Esophagus squamous epithelium (tissue), 5 donors: Measurements from ENCODE around the gene RERE. TPM values are rescaled to one million over a fixed set of nuclear protein-coding genes. Genes with fewer than 3 reads are reported as not detected.
"Not testable (repeated sequence)": the region's sequence is repeated elsewhere in the genome, so short reads cannot be mapped to it uniquely, and the experiment has no call there.

Source experiments
- DNase-seq: peaks from one replicate; lab custom pipeline; 2025; lab: John Stamatoyannopoulos, UW
- H3K27ac ChIP-seq, 4 donors: fragments of 200-600 bp; sonication (generic); one replicate each; pipeline ENCODE4 v1.5.1; 2016 to 2019; ENCODE audit warnings: mild to moderate bottlenecking in 1 of 4
- H3K27me3 ChIP-seq, 4 donors: fragments of 200-600 bp; sonication (generic); 1 replicate in 3 of 4; 2 replicates in 1 of 4; pipeline versions ENCODE4 v1.5.1 to v1.6.0; 2017 to 2021; ENCODE audit warnings: antibody characterized with exemption in 1 of 4
- H3K36me3 ChIP-seq, 3 donors: fragments of 200-600 bp; sonication (generic); one replicate each; pipeline ENCODE4 v1.5.1; 2016 to 2019
- H3K4me1 ChIP-seq, 3 donors: fragments of 200-600 bp; sonication (generic); one replicate each; pipeline ENCODE4 v1.5.1; 2017 to 2019
- H3K4me3 ChIP-seq, 4 donors: fragments of 200-600 bp; sonication (generic); 1 replicate in 3 of 4; 2 replicates in 1 of 4; pipeline ENCODE4 v1.5.1; 2016 to 2019; ENCODE audit warnings: mild to moderate bottlenecking in 2 of 4, moderate library complexity in 1 of 4
- H3K9me3 ChIP-seq, 3 donors: fragments of 200-600 bp; sonication (generic); one replicate each; pipeline ENCODE4 v1.5.1; 2016 to 2019
- POLR2A ChIP-seq, 4 donors: fragments of 450-650 bp; IDR thresholded peaks; one replicate each; pipeline ENCODE4 v1.6.1; 2017; ENCODE audit warnings: antibody characterized with exemption in 4 of 4, mild to moderate bottlenecking in 4 of 4, moderate library complexity in 3 of 4
- WGBS, 2 donors: methylation state at CpG; one replicate each; pipeline ENCODE4 v1.1.5; 2018; 5-methylcytosine and 5-hydroxymethylcytosine counted together
- intact Hi-C: fragments of 100-400 bp; cut with DNase I; formaldehyde crosslinking; loops from one replicate; pipeline ENCODE4 v1.15.0; 2022
- total RNA-seq, 4 donors: library from RNA; depleted of rRNA; stranded (reverse); fragments of >200 nt; gene quantifications; one replicate each; pipeline ENCODE4 v1.1.0, GENCODE V29; 2016
- TF ChIP-seq, protein P1 (sequence below), 6 experiments: fragments of 450-650 bp in 4 of 6; fragments of 200-600 bp in 2 of 6; sonication (generic) in 2 of 6; IDR thresholded peaks; one replicate each; pipeline ENCODE4 v1.5.1; 2016 to 2019; ENCODE audit warnings: antibody characterized with exemption in 6 of 6, mild to moderate bottlenecking in 4 of 6, moderate library complexity in 4 of 6
- donor health status: DM: yes; HTN: yes; CAD: no.

The RERE gene
- total RNA-seq, 4 donors from 2014 or later: 27.5 to 56.6 (median 32.1) TPM

DNA sequence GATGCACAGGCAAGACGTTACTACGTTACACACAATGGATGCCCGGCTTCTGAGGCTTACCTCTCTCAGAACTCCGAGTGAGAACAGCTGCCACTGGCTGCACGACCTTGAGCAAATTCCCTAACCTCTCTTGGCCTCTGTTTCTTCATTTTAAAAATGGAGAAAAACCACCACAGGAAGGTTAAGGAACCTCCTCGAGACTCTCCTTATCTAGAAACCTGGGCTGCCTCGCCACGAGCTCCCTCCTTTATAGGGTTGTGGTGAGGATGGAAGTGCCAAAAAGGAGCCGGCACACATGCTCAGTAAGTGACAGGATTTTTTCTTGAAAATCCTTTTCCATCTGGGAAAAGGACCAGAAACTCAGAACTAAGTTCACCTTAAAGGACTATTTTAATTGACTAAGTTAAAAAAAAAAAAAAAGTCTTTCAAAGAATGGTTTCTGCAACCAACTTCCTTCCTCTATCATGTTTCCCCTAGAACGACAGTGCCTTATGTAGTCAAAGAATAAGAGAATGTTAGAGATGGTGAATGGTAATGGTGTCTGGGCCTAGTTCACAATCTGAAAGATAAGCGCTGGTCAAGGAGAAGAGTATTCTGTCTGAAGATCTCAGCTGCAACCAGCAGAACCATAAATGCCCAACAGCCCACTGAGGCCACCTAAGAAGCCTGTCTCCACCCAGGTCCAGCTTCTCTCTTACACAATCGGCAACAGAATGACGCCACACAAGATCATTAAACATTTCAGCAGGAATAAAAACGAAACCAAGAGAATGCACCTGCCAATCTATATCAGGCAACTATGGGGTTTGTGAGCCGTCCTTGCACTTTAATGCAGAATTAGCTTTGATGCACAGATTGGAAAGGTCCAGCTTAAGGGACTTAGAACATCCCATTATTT is 434.6 kb downstream of the RERE start:
- no peak for DNase-seq
- peaks cover 0 to 53% (median 0%) of the 10 kb centered on the region in 3 donors for H3K36me3 ChIP-seq
- no peaks in the 10 kb centered on the region for H3K9me3 ChIP-seq
- peak overlapping the region in 3 of 4 donors; percentile 57 to 85 (median 84) for H3K27ac ChIP-seq
- H3K27me3 ChIP-seq: no peaks in the 10 kb centered on the region
- H3K4me1 ChIP-seq: peaks cover 22 to 97% (median 56%) of the 10 kb centered on the region in 3 donors
- H3K4me3 ChIP-seq: no peak overlapping the region
- intact Hi-C loops: no loop called here
- TF ChIP-seq, protein P1, sequence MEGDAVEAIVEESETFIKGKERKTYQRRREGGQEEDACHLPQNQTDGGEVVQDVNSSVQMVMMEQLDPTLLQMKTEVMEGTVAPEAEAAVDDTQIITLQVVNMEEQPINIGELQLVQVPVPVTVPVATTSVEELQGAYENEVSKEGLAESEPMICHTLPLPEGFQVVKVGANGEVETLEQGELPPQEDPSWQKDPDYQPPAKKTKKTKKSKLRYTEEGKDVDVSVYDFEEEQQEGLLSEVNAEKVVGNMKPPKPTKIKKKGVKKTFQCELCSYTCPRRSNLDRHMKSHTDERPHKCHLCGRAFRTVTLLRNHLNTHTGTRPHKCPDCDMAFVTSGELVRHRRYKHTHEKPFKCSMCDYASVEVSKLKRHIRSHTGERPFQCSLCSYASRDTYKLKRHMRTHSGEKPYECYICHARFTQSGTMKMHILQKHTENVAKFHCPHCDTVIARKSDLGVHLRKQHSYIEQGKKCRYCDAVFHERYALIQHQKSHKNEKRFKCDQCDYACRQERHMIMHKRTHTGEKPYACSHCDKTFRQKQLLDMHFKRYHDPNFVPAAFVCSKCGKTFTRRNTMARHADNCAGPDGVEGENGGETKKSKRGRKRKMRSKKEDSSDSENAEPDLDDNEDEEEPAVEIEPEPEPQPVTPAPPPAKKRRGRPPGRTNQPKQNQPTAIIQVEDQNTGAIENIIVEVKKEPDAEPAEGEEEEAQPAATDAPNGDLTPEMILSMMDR (IDR thresholded peaks at IDR 0.05): no peak
- no peak for TF ChIP-seq POLR2A (IDR thresholded peaks at IDR 0.05)
- 67 to 78% methylated on average over 13 to 15 of the region's 15 CpGs for WGBS, 2 donors

DNA sequence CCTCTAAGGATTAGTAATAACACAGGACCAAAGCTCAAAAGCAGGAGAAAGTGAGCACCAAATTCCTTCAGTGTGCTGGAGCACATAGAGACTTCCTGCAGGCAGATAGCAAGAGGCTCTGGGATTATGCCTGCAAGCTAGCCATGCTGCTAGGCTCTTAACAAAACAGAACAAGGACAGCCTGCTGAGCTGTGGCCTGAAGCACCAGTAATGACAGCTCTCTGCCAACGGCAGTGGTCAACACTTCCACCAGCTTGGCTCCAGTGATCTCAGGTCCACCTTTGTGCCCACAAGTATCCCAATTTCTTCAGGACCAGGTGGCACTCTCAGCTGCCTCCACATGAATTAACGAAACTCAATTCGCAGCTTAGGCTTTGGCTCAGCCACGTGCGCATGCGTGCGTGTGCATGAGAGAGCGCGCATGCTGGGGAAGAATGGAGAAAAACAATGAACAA is 435.4 kb downstream of the RERE start:
- WGBS, 2 donors: 63 to 72% methylated on average over 8 to 9 of the region's 9 CpGs
- Histone ChIP-seq H3K4me3 (no peak overlapping the region), H3K27ac (peak overlapping the region in 3 of 4 donors; percentile 57 to 85 (median 84)), H3K4me1 (peaks cover 22 to 97% (median 55%) of the 10 kb centered on the region in 3 donors), H3K27me3 (no peaks in the 10 kb centered on the region), H3K36me3 (peaks cover 0 to 57% (median 0%) of the 10 kb centered on the region in 3 donors), H3K9me3 (no peaks in the 10 kb centered on the region)
- TF ChIP-seq, protein P1 (IDR thresholded peaks at IDR 0.05): no peak
- TF ChIP-seq POLR2A (IDR thresholded peaks at IDR 0.05): no peak
- intact Hi-C loops: no loop called here
- DNase-seq: no peak

DNA sequence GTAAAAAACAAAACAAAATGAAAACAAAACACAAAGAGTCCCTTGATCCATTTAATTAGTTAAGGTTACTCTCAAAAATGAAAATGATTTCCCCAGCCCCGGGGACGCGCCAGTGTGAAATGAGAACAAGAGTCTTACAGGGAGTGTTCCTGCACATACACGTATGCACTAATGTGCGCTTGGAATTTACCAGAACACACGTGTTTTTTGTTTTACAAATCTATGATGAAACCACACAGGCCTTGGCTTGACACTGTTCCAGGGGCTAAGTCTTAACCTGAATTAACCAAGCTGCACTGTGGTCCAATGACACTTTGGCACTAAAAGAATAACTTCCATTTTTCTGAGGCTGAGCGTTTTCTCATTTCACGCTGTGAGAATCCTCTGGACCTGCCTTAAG is 435.8 kb downstream of the RERE start:
- H3K27me3 ChIP-seq: no peaks in the 10 kb centered on the region
- H3K4me3 ChIP-seq: no peak overlapping the region
- intact Hi-C loops: no loop called here
- DNase-seq: no peak
- peaks cover 22 to 97% (median 55%) of the 10 kb centered on the region in 3 donors for H3K4me1 ChIP-seq
- TF ChIP-seq, protein P1 (IDR thresholded peaks at IDR 0.05): no peak
- no peak for TF ChIP-seq POLR2A (IDR thresholded peaks at IDR 0.05)
- peak overlapping the region in 3 of 4 donors; percentile 57 to 85 (median 84) for H3K27ac ChIP-seq
- WGBS, 2 donors: 26 to 39% methylated on average over 8 of the region's 8 CpGs
- no peaks in the 10 kb centered on the region for H3K9me3 ChIP-seq
- H3K36me3 ChIP-seq: peaks cover 0 to 59% (median 0%) of the 10 kb centered on the region in 3 donors

DNA sequence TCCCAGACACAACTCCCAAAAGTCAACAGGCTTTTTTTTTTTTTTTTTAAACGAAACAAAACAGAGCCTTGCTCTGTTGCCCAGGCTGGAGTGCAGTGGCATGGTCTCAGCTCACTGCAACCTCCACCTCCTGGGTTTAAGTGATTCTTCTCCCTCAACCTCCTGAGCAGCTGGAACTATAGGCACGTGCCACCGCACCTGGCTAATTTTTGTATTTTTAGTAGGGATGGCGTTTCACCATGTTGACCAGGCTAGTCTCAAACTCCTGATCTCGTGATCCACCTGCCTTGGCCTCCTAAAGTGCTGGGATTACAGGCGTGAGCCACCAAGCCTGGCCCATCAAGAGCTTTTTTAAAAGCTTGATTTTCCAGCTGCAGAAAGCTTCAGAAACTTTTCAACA is 437.1 kb downstream of the RERE start:
- Histone ChIP-seq H3K36me3 (peaks cover 0 to 59% (median 0%) of the 10 kb centered on the region in 3 donors), H3K4me1 (peaks cover 22 to 98% (median 54%) of the 10 kb centered on the region in 3 donors), H3K27ac (peak overlapping the region in 3 of 4 donors; percentile 53 to 85 (median 84))
- DNase-seq, H3K4me3 ChIP-seq, intact Hi-C loops, H3K9me3 ChIP-seq, H3K27me3 ChIP-seq: not testable (repeated sequence)
- 76 to 79% methylated on average over 6 of the region's 6 CpGs for WGBS, 2 donors

DNA sequence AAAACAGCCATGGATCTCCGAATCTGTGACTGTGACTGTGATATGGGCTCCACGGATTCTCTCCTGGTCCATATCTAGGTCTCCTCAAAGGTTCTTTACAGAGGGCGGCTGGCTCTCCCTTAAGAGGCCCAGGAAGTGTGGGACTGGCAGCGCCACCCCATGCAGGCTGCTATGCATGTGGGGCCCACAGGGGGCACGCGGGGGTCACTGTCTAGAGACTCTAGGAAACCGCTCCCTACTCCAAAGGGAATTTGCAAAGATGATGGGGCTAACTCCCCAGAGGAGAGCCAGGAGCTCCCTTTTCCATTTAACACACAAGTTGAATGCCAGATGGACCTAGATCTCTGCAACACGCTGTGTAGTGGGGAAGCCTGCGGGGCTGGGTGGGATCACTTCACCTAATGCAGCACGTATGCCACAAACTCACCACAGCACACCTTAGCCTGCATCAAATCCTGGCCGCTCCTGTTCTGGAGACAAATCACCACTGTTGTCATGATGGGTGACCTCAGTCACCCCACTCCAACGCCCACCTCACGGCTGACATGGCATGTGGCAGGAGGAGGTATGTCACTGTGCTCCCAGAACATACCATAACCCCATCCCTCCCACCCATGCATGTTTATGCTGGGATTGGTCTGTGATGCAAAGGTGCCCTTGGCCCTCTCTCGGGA is 437.8 kb downstream of the RERE start:
- intact Hi-C loops: no loop called here
- peak overlapping the region; percentile 54 to 87 (median 84) for H3K27ac ChIP-seq
- no peak for TF ChIP-seq POLR2A (IDR thresholded peaks at IDR 0.05)
- TF ChIP-seq, protein P1 (IDR thresholded peaks at IDR 0.05): no peak
- no peak overlapping the region for H3K4me3 ChIP-seq
- peaks cover 22 to 98% (median 49%) of the 10 kb centered on the region in 3 donors for H3K4me1 ChIP-seq
- peaks cover 0 to 56% (median 0%) of the 10 kb centered on the region in 3 donors for H3K36me3 ChIP-seq
- no peak for DNase-seq
- no peaks in the 10 kb centered on the region for H3K27me3 ChIP-seq
- WGBS, 2 donors: 77 to 91% methylated on average over 4 to 8 of the region's 14 CpGs
- no peaks in the 10 kb centered on the region for H3K9me3 ChIP-seq
